Right ventricle myocardium inferior (tissue), 1 donor: Measurements from ENCODE around the gene RNF39. TPM values are rescaled to one million over a fixed set of nuclear protein-coding genes. Genes with fewer than 3 reads are reported as not detected.

ENCODE experiments used
- ATAC-seq: fragments of 200-7000 bp; cut with Tn5 transposase; one replicate; pipeline ENCODE4 v1.9.1; 2020; ENCODE audit warnings: mild to moderate bottlenecking, moderate library complexity
- DNase-seq: peaks from one replicate; pipeline ENCODE4 v3.0.0; 2021; ENCODE audit errors: missing footprints
- intact Hi-C: fragments of 100-400 bp; cut with DNase I; formaldehyde crosslinking; loops from one replicate; pipeline ENCODE4 v1.11.0; 2022
- total RNA-seq: library from RNA; stranded (reverse); fragmentation: NEBNext Ultra II Directional; extraction: Animal tissue kit (Norgen Biotek cat#: 25700); gene quantifications from one replicate; pipeline ENCODE4 v1.2.1, GENCODE V29; 2021
- donor health status: DM: no; HTN: yes; CAD: no; lungs with severe emphysema.

RNF39 gene
- total RNA-seq, 1 donor from 2014 or later, result not detected

GRCh38 chr6:30100585-30101443, 25.2 kb upstream of the RNF39 start:
- ATAC-seq (peak; percentile 15), DNase-seq (no peak)
- intact Hi-C loops, result loop anchor here (2.0 kb wide), 1 partner anchor 34 kb away; the partner anchor contains the start of gene PPP1R11

GRCh38 chr6:30100154-30100553, 24.6 kb upstream of the RNF39 start:
- ATAC-seq, result no peak
- intact Hi-C loops, result loop anchor here (2.0 kb wide), 1 partner anchor 33 kb away; the partner anchor contains the start of gene PPP1R11
- no peak for DNase-seq

- no peak for ATAC-seq
- intact Hi-C loops, result no loop called here
These were observed 22.6 kb upstream of the RNF39 start for GRCh38 chr6:30097902-30098768.

GRCh38 chr6:30096829-30097228, 21.3 kb upstream of the RNF39 start:
- no peak for ATAC-seq
- intact Hi-C loops, result no loop called here
- no peak for DNase-seq

More at GRCh38 chr6:30097902-30098768, 22.6 kb upstream of the RNF39 start:
- DNase-seq, result no peak

GRCh38 chr6:30093951-30094661, 18.5 kb upstream of the RNF39 start:
- intact Hi-C loops, result no loop called here
- ATAC-seq, result no peak
- no peak for DNase-seq

- ATAC-seq, result no peak
- intact Hi-C loops, result no loop called here
- DNase-seq, result no peak
These were observed 17.4 kb upstream of the RNF39 start for GRCh38 chr6:30092852-30093543.

GRCh38 chr6:30091577-30092381, 16.2 kb upstream of the RNF39 start:
- intact Hi-C loops, result no loop called here
- ATAC-seq (no peak), DNase-seq (no peak)

GRCh38 chr6:30087876-30088275, 12.3 kb upstream of the RNF39 start:
- intact Hi-C loops, result no loop called here
- DNase-seq (no peak), ATAC-seq (no peak)

- intact Hi-C loops, result no loop called here
- ATAC-seq (no peak), DNase-seq (no peak)
These were observed 1.6 kb upstream of the RNF39 start for GRCh38 chr6:30077218-30077617.

- DNase-seq (peak; percentile 62), ATAC-seq (no peak)
- intact Hi-C loops, result no loop called here
These were observed 492 bp upstream of the RNF39 start for GRCh38 chr6:30075790-30076732.

- DNase-seq (peak; percentile 57), ATAC-seq (no peak)
- intact Hi-C loops, result no loop called here
These were observed 1.1 kb downstream of the RNF39 start for GRCh38 chr6:30074331-30075093.

- DNase-seq (no peak), ATAC-seq (no peak)
- intact Hi-C loops, result no loop called here
These were observed 1.9 kb downstream of the RNF39 start for GRCh38 chr6:30073489-30074235.

GRCh38 chr6:30071858-30072257, 3.7 kb downstream of the RNF39 start:
- no peak for ATAC-seq
- no peak for DNase-seq
- intact Hi-C loops, result no loop called here

GRCh38 chr6:30071081-30071818, 4.3 kb downstream of the RNF39 start:
- ATAC-seq (no peak), DNase-seq (no peak)
- intact Hi-C loops, result no loop called here
